RCC 7860 (cell line): ENCODE data around the gene AMPH.
A peak's percentile ranks its signal among the peaks of the same experiment; 100 is the strongest.

ENCODE experiments used
- DNase-seq: peaks from one replicate; pipeline ENCODE4 v3.0.0-alpha.2; 2015; ENCODE audit warnings: low spot score
- FAIRE-seq: peaks from 2 replicates; lab custom pipeline; 2012; peaks lifted over from hg19 to GRCh38; lab: Jason Lieb, UNC

AMPH gene

GRCh38 chr7:38476764-38477163, 154.4 kb downstream of the AMPH start:
- DNase-seq (no peak), FAIRE-seq (no peak)

GRCh38 chr7:38465956-38466355, 165.2 kb downstream of the AMPH start:
- FAIRE-seq (no peak), DNase-seq (no peak)

DNA sequence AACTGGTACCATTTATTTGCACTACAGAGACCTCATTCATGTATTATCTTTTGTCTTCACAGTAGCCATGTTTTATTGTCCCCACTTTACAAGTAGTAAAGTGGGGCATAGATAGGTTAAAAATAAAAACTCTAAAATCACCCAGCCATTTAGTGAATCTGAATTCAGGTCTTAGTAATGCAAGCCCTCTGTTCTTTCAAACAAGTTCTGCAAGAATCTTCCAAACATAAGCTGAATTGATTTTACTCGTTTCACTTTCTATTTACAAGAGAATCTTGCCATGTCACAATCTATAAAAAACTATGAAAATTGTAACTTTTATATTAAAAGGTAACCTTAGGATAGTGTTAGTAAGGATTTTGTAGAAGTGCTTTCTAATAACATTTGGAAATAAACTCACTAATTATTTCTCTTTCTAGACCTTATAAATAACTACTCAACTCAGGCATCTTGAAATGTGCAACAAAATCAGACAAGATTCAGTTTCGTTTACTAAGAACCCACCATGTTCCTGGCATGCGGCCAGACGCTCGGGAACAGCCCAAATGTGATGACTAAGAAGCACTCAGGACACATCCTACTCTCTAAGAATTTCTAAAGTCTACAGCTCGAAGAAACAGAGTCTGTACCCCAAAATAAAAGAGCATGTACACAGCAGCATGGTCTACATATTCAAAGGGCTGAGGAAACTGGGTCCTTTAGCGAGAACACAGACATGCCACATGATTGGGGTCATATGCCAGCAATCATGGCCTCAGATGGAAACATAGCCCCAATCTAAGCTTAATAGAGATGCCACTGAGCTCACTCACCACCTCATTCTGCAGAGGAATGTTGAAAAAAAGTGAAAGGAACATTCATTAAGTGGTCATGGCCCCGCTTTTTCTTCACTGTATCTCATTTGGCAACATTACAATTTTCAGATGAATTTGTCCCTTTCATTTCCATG, 167.6 kb downstream of the AMPH start:
- no peak for FAIRE-seq
- DNase-seq, result peak; percentile 47

DNA sequence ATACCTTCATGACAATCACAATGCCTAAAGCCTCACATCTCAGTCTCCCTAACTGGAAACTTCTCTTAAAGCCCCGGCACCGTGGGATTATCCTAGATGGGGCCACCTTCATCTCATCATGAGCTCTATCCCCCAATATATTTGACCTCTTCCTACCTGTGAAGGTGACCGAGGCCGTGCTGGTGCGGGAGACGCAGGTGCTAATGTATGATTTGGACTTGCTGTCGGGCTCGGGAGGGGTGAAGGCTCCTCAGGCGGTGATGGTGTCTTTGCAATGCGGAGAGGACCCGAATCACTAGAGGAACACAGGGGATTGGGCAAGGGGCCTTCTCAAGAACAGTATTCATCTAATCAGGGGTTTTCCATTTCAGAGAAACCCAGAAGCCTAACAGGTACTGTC, 168.4 kb downstream of the AMPH start:
- DNase-seq (no peak), FAIRE-seq (no peak)

DNA sequence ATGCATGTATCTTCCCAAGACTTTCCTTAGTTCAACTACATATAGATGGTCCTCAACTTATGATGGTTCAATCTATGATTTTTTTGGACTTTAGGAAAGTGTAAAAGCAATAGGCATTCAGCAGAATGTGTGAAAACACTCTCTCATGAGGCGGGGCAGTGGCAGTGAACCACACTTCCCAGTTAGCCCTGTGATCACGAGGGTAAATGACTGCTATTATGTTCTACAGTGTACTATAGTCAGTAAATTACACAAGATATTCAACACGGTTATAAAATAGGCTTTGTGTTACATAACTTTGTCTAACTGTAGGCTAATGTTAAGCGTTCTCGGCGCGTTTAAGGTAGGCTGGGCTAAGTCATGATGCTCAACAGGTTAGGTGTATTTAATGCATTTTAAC, 169.3 kb downstream of the AMPH start:
- DNase-seq (no peak), FAIRE-seq (no peak)

- DNase-seq, result no peak
- FAIRE-seq, result no peak
These were observed 177.3 kb downstream of the AMPH start for GRCh38 chr7:38453826-38454225.

- no peak for FAIRE-seq
- DNase-seq, result no peak
These were observed 178.0 kb downstream of the AMPH start for GRCh38 chr7:38453168-38453567.

GRCh38 chr7:38452681-38453108, 178.5 kb downstream of the AMPH start:
- FAIRE-seq, result no peak
- no peak for DNase-seq

GRCh38 chr7:38451840-38452239, 179.3 kb downstream of the AMPH start:
- FAIRE-seq (no peak), DNase-seq (peak; percentile 25)

GRCh38 chr7:38448584-38449234, 182.5 kb downstream of the AMPH start:
- DNase-seq (no peak), FAIRE-seq (no peak)

DNA sequence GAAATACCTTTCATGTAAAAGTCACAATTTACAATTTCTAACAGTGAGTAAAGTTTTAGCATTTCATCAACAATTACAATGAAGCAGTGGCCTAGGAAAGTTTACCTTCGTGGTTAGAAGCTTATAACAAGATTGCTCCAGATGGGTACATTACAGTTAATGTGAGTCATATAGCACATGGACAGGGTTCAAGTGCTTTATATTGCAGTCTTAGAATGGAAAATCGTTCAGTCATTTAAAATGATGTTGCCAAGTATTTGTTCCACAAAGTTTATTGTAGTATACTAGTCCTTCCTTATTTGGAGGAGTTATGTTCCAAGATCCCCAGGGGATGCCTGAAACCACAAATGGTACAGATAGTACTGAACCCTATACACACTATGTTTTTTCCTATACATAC, 183.1 kb downstream of the AMPH start:
- FAIRE-seq, result no peak
- no peak for DNase-seq

DNA sequence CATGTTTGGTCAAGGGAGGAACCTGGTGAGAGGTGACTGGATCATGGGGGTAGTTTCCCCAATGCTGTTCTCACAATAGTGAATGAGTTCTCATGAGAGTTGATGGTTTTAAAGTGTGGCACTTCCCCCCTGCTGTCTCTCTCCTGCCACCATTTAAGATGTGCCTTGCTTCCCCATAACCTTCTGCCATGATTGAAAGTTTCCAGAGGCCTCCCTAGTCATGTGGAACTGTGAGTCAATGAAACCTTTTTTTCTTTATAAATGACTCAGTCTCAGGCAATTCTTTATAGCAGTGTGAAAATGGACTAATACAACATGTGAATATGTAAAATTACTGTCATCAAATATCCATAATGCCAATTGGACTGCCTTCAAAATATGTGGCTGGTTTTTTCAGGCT, 192.2 kb downstream of the AMPH start:
- no peak for DNase-seq
- FAIRE-seq, result no peak

DNA sequence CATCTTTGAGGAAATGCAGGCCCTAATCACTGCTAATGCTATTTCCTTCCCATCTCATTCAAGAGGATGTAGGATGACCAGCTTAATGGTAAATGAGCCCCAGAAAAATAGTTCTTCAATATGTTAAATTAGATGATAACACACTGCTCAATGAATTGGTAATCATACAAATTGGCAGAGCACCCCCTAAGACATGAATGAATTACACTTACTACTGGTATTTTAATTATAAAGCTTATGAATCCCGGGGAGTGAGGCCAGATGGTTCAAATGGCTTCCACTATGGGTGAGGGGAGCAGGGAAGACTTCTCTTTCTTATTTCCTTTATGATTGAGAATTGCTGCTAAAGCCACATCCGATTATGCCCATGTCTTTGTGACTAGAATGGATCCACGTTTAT, 198.5 kb downstream of the AMPH start:
- no peak for DNase-seq
- no peak for FAIRE-seq

- DNase-seq (no peak), FAIRE-seq (no peak)
These were observed 199.1 kb downstream of the AMPH start for GRCh38 chr7:38432080-38432479.

- FAIRE-seq (no peak), DNase-seq (no peak)
These were observed 202.1 kb downstream of the AMPH start for GRCh38 chr7:38429057-38429456.

- DNase-seq (no peak), FAIRE-seq (no peak)
These were observed 203.1 kb downstream of the AMPH start for GRCh38 chr7:38428041-38428440.

DNA sequence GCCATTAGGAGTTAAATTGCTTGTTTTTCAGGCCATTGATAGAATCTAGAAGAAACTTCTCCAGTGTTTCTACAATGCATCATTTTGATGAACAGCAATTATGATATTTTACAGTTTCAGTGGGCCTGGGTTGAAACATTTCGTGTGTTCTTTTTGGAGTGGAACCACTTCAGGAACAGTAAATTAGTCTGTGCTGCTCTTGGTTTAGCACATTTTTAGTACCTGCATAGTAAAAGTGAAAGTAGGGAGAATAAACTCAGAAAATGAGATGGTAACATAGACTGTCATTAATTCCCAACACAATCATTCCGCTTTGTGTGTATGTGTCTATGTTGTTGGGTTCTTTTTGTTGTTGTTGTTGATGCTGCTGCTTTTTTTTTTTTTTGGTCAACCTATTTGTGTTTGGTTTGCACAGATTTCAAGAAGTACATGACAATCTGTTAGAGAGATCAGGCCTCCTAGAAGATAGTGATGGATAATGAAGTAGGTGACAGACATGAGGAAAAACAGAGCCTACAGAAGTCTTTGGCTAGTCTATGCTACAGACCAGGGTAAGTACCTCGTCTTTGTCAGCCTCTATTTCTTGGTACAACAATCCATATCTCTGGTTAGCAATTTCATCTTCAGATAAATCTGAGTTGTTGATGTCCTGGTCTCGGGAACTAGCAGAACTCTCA, 203.8 kb downstream of the AMPH start:
- FAIRE-seq (no peak), DNase-seq (no peak)

DNA sequence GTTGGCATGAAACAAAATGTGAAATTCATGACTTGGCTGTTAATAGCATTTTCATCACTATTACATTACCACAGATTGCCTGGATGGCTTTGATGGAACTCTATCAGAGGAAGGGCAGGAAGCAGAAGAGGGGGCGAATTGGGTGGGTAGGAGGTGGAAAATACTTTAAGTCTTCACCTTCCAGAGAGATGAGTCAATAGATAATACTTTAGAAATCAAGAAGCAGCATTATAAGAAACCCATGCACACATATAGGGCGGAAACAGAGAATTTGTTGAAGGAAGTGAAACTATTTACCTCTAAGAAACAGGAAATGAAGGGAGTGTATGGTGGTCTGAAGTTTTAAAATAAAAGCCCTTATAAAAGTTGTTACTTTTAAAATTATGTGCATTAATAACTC, 205.7 kb downstream of the AMPH start:
- no peak for FAIRE-seq
- DNase-seq, result no peak

GRCh38 chr7:38424750-38425463, 206.3 kb downstream of the AMPH start:
- no peak for FAIRE-seq
- DNase-seq, result no peak

GRCh38 chr7:38413784-38414183, 217.4 kb downstream of the AMPH start:
- no peak for DNase-seq
- no peak for FAIRE-seq

- DNase-seq (no peak), FAIRE-seq (no peak)
These were observed 219.8 kb downstream of the AMPH start for GRCh38 chr7:38411404-38411803.
